HG03280 (cell line): ENCODE results near the gene COL23A1.

Experiments used
- ATAC-seq: cut with Tn5 transposase; IDR thresholded peaks from one replicate; pipeline ENCODE4 v1.9.1; 2021; ENCODE audit warnings: mild to moderate bottlenecking, moderate library complexity; ENCODE audit not compliant: unreplicated experiment

The COL23A1 gene

DNA sequence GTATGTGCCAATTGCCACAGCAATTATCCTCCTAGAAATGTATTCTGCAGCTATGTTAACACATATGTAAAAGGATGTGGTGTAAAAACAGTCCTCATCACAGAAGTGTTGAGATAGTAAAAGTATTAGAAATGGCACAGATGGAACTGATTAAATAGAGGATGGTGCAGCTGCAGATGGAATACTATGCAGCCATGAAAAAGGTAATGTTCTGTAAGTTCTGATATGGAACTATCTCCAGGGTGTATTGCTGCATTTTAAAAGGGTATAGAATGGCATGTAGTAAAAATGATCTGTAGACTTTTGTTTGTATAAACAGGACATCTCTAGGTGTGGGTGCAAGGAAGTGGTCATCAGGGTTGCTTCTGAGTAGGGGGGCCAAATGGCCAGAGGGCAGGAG lies 294.6 kb downstream of the COL23A1 start:
- no peak for ATAC-seq

DNA sequence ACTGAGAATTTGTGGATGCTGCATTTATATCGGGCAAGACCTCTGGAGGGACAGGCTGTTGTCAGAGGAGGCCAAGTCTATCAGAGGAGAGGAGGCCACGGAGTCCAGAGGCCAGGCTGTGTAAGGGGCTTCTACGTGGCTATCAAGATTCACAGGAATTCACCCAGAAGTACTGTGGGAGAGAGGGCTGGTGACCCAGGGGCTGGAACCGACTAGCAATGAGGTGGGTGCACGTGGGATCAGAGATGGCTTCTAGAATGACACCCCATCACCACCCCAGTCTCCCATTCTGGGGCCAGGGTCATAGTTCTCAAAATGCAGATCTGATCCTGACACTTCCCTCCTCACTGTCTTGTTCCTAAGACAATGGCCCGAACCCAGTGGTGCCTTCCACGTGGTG lies 296.4 kb downstream of the COL23A1 start:
- ATAC-seq: no peak

DNA sequence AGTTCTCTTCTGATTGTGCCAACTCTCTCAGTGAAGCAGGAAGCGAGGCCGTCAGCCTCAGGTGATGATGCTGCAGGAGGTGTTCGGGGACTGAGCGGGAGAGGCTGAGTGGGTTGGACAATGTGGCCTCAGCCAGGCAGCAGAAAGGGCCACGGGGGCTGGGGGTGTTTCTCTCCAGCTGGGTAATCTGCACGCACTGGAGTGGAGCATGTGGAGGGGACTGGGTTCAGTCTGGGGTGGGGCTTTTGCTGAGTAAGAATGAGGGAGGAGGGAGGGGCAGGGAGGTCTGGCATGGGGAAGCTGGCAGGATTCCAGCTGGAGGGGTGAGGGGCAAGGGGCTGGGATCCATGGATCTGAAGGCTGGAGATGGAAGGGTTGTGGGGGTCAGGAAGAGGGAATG lies 296.8 kb downstream of the COL23A1 start:
- ATAC-seq: no peak

DNA sequence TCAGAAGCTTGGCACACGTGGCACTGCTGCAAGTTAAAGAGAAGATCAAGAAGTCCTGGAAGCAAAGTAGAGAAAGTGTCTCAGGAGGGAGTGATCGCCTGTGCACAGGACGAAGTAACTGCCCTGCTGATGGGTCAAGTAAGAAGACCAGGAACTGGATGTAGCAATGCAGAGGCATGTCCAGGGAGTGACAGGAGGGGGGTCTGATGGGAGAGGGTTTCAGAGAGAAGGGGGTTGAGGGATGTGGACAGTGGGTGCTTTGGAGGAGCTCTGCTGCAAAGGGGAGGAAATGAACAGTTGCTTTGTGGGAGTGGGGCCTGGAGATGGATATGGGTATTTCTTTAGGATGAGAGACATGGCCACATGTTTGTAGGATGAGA lies 297.4 kb downstream of the COL23A1 start:
- ATAC-seq: no peak

DNA sequence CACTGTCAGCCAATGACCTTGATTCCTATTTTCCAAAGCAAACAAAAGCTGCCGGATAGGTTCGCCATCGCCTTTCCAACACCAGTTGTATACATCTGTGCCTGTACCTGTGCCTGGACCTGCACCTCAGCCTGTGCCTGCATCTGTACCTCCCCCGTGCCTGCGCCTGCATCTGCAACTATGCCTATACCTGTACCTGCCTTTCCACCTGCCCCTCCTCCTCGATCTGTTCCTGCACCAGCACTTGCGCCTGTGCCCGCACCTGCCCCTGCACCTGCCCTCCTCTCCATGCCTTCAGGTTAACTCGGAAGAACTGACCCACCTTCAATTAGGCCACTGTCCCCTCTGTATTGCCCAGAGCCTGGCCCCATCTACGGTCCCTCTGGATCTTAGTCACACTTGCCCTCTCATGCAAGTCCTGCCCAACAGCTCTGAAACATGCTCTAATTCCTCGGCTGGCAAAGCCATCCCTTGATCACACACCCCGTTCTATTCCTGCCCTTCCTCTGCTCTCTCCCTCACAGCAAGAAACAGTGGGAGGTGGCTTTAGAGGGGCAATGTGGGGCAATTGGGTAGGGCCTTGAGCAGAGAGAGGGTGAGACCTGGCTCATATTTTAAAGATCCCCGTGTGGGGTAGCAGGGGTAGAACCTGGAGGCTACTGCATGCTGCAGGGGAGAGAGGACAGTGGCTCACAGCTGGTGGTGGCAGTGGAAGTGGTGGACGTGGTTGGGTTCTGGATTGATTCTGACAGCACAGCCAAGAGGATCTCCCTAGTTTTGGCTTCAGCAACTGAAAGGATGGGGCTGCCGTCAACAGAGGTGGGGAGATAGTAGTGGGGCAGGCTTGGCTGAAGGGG lies 298.0 kb downstream of the COL23A1 start:
- no peak for ATAC-seq

DNA sequence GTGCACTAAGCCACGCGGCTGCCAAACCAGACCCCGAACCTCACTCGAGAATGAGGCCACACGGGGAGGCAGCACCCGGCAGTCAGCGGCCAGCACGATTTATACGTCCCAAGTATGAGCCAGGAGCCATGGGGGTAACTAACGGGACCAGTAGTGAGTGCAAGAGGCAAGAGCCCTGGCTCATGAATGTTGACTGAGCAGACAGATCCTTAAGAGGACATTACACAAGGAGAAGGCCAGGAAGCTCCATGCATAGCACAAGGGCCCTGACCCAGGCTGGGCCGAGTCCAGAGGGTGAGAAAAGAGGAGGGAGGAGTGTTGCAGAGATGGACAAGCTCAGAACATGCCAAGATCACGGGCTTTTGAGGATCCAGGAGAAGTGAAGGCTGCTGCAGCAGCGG lies 299.0 kb downstream of the COL23A1 start:
- ATAC-seq: no peak

DNA sequence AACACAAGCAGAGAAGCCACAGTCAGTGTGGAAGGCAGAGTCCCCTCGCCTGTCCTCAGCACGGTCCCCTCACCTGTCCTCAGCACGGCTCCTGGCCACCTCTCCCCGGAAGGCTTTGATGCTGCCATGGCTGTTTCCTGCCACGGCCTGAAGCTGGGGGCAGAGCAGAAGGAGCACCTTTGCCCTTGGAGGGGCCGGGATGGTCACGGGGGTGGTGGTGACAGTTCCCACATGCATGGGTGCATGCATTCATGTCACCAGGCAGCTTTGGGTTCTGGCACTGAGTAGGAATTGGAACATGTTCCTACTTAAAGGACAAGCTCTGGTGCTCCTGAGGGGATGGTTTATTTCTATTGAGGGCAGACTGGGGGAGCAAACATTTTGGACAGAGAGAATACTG lies 299.8 kb downstream of the COL23A1 start:
- ATAC-seq: no peak

DNA sequence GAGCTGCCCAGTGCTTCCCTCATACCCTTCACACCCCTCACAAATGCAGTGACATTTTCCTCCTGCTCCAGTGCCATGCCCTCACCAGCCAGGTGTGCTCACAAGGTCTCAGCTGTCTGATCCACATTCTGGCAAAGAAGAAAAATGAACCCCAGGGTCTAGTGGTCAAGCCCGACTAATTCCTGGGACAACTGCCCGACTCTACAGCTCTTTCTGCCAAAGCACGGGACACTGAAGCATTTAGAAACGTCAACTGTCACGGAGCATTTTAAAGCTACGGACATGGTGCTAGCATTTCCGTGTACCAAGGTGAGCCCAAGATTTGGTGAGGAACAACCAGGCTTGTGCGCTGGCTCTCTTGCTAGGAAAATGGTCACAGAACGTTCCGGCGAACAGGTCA lies 300.8 kb downstream of the COL23A1 start:
- ATAC-seq: no peak

DNA sequence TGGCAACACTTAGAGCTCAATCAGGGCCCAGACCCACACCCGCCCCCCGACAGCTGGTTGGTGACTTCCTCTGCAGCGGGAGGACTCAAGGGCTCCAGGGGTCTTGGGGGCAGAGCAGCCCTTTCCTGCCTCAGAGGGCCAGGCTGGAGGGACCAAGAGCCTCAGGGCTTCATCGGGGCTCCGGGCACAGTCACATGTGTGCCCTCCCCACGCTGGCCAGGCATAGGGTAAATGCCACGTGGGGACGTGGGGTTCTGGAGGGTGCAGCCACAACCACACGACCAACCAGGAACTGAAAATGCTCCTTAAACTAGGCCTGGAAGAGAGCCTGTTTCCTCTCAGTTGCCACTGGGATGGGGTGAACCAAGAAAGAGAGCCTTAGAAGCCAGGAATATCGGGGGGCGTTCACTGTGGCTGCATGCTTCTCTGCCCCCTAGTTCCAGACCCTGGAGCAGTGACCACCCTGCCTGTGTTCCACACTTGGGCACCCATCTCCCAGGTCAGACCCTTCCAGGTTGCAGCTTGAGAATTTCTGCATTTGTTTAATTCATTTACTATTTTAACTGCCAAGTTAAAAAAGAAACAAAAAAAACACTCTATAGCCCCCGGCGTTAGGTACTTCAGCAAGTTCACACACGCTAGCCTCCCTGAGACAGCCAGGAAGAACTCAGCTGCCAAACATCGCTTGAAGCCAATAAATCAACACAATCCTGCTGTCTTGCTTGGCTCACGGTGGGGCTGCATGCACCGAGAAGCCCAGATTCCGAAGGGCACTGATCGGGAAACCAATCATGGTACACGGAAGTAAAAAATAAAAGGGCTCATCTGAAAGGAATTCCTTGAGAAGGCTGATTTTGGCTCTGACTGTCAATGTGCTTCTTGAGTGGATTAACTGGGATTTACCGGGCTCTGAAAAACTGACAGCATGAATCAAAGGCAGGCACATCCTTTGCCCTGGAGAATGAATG lies 301.5 kb downstream of the COL23A1 start:
- ATAC-seq: no peak

DNA sequence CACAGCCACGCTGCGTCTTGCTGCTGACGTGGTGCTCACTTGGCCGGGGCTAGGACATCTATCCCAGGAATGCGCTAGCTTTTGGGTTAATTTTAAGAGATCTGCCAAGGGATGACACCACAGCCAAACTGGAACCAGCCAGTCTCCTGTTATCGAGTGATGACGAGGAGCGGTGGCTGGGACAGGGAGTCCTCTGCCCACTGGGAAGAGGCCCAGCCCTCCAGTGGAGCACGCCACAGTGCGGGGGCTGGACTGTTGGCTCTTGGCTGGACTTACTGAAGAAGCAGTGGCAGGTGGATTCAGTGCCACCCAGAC lies 302.4 kb downstream of the COL23A1 start:
- ATAC-seq: no peak

DNA sequence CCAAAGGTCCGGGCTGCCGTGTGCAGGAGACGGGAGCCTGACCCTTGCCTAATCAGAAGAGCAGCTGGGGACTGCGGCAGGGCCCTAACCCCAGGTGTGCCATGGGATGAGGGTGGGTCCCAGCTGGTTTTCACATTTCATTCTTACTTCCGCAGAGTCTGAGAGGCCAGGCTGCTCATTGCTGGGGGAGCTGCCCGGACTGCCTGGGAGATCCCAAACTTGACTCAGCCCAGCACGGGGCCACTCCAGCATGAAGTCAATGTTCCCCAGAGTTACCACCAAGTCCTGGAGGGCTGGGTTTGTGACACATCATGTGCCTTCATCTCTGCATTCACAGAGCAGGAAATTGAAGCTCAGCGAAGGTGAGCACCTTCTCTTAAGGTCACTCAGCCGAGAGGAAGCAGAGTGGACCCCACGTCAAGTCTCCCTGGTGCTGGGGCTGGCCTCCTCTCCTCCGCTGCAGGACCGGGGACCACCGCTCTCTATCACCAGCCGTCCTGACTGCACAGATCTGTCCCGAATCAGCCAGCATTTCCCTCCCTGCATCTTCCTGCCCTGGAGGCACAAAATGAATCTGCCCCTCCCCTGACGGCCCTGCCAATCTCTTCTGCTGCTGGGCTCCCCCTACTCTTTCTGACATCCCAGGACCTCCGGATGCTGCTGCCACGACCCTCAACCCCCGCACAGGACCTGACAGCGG lies 303.0 kb downstream of the COL23A1 start:
- no peak for ATAC-seq

DNA sequence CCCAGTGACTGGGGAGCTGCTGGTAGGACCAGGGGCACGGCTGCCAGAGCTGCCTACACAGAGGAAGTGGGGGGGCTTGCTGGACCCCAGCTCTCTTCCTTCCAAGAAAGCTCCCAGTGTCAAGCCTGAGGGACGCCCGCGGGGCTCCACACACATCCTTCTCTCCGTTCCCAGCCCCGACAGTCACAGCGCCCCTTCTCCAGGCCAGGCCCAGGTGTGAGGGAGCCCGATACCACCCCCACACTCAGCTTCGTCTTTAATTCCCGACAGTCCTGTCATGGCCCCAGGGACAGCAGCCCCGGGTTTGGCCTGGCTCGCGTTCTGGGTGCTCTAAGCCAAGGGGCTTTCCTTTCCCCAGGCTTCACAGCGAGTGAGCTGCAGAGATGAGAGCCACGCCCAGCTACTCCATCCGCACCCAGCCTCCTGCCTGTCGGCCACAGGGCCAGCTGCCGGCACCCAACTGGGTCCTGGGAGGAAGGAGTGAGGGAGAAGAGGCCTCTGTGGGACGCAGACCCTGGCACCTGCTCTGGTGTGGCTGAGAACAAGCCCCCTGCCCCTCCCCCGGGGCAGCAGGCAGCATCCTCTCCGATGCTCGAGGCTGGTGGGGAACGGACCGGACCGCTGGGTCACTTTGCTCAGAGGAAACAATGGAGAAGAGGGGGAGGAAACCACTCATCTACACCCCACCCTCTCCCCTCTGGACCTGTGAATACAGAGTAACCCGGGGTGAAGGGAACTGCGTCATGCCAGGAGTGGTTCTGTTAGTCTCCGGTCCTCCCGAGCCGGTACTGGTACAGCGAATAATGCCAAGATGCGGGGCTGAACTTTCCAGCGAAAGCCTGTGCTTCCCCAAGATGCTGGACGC lies 303.7 kb downstream of the COL23A1 start:
- no peak for ATAC-seq

DNA sequence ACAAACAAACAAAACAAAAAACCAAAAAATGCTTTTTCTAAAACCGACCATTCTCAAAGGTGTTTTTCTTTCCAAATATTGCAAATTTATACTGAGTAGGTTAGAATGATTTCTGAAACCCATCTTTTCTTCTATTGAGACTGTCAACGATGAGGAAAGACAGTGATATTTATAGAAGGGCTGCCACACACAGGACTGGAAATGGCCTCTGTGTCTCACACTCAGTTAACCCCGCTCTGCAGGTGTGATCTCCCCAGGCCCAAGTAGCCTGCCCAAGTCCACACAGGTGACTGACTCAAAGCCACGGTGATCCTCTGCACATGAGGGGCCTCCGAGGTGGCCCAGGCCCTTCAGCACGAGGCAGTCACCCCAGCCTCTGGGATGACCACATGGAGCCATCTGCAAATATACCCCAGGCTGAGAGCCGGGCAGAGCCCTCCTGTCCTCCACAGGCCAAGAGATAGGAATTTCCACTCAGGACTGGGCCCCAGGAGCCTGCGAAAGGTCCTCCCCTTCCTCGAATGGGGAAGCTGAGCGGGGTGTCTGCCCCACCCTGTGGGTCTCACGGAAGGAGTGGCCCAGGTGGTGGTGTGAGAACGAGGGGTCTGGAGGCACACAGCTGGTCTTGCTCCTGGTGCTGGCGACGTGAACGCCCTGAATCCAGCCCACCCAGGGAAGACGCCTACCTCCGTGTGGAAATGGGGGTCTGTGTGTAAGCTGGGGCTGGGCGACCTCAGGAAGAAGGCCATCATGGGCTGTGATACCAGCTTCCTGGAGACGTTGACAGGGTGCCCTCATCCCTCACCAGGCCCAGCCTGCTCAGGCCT lies 304.6 kb downstream of the COL23A1 start:
- no peak for ATAC-seq

DNA sequence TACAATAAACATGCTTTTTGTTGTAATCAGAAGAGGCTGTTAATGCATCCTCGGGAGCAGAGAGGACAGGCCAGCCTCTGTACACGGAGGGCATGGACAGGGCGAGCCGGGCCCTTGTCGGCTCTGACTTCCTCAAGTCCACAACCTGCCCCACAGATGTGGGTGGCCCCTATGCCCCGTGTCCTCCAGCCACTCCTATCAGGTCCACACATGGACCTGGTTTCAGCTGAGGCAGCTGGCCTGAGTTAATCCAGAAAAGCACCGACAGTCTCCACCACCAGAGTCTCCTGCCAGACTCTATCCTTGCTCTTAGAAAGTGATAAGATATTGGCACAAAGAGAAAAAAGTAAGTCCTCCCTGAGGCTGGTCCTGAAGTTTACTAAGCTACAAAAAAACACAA lies 305.2 kb downstream of the COL23A1 start:
- no peak for ATAC-seq

DNA sequence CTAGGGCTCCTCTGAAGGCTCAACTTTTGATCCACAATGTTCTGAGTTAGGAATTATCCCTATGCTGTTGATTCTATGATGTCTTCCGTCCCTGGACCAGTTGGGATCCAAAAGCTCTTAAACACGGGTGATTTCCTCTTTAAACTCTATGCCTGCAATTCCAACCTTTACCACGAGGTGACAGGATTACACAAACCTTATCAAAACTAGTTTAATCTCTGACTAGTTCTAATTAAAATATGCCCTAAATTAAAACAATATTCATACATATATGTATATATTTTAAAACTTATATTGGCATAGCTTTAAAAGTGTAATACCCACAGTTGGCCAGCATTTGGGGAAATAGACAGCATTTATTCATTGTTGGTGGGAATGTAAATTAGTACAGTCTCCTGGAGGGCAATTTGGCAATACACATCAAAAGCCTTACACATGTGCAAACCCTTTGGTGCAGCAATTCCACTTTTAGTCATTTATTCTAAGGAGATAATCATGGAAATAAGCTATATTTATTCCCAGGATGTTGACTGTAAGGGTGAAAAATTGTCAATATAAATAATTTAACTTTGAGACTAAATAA lies 306.0 kb downstream of the COL23A1 start:
- no peak for ATAC-seq

DNA sequence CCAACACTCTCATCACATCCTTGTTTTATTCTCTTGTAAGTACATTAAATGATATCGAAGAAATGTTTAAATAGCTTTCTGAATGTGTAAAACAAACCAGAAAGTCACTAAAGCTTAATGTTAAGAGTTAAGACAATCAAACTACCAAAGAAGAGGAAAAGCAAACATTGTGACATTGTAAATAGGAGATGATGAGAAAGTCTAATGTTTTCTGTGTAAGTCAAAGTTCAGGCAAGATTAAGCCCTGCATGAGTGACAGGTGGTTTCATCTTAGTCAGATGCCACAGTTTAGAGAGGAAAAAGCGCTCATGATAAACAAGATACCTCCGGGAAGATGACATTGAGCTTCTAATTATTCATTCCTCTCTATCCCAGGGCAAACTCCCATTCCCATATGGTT lies 306.7 kb downstream of the COL23A1 start:
- ATAC-seq: no peak

DNA sequence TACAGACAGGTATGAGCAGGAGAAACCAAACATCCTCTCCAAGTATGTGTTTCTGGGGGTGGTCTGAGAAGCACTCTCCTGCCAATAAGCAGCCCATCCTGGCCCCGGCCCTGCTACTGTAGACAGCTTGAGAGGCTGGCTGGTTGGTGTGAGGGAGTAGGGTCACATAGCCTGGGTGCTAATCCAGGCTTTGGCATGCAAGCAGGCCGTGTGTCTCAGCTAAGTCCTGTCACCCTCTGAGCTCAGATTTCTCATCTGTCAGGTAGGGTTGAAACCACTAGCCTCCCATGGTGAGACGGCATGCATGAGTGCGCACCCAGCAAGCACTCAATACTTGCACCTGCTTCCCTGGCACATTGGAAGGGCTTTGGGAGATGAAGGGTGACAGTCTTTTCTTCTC lies 307.8 kb downstream of the COL23A1 start:
- no peak for ATAC-seq

DNA sequence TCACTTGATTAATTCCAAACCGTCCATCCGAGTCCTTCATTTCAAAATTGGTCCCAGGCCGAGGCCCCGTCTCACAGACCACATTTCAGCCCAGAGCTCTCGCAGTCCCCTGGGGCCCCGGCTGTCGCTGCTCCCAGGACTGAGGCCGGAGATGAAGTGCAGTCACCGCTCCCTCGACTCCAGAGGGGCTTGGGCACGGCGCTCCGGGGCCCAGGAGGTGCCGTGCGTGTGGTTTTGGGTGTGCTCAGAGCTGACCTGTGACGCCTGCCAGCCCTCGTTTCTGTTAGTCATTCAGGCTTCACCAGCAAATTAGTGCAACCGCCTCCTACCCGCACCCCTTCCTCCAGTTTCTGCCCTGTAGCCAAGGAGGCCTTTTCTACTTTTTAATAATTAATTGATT lies 308.9 kb downstream of the COL23A1 start:
- ATAC-seq: no peak

DNA sequence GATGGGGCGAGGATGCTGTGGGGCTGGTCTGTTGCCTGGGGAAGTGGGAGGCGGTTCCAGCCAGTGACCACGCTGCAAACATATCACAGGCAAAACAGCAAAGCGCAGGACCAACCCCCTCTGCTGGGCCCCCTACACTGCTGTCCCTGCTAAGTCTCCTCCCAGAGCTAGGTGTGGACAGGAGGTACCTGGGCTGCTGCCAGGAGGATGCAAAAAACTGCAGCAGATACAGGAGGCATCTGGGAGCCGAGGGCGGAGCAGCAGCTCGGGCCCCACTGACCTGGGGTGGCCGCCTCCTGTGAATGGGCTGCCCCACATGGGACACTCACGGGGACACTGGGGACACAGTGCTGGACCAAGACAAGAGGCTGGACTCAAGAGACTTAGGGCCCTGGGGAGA lies 309.6 kb downstream of the COL23A1 start:
- ATAC-seq: no peak
